Measurements from ENCODE around the gene TMEM242.

GRCh38 chr6:157293780-157294179, 29.5 kb downstream of the TMEM242 start:
- TF ChIP-seq CTCF (IDR thresholded peaks at IDR 0.05): no peak
- TF ChIP-seq CHD2 (IDR thresholded peaks at IDR 0.05; ENCODE audit: low read length, partially characterized antibody): no peak
- TF ChIP-seq REST (IDR thresholded peaks at IDR 0.05; ENCODE audit: low read depth, low read length): no peak
- TF ChIP-seq USF1 (IDR thresholded peaks at IDR 0.05; ENCODE audit: borderline replicate concordance, low read depth): no peak
- TF ChIP-seq MXI1 (IDR thresholded peaks at IDR 0.05; ENCODE audit: low read depth, low read length): no peak
